Suprapubic skin (tissue), 3 donors: ENCODE results near the gene PCNX4.

ENCODE experiments used
- CTCF ChIP-seq, 2 donors: fragments of 200-600 bp in 1 of 2; fragments of 450-650 bp in 1 of 2; sonication (generic) in 1 of 2; IDR thresholded peaks; one replicate each; pipeline ENCODE4 v1.5.1; 2016 to 2019; ENCODE audit warnings: antibody characterized with exemption in 2 of 2, mild to moderate bottlenecking in 1 of 2, moderate library complexity in 1 of 2
- POLR2A ChIP-seq, 2 donors: fragments of 450-650 bp; IDR thresholded peaks; one replicate each; pipeline ENCODE4 v1.6.1; 2017; ENCODE audit warnings: antibody characterized with exemption in 2 of 2, mild to moderate bottlenecking in 2 of 2, moderate library complexity in 2 of 2

GRCh38 chr14:60107477-60107876, 15.8 kb downstream of the PCNX4 start:
- TF ChIP-seq CTCF (IDR thresholded peaks at IDR 0.05) (no peak), POLR2A (IDR thresholded peaks at IDR 0.05) (no peak)
